Ovary (tissue), 9 donors: ENCODE results near the gene GATAD1. TPM values are rescaled to one million over a fixed set of nuclear protein-coding genes. Genes with fewer than 3 reads are reported as not detected.

Source experiments
- DNase-seq, 5 donors: peaks; one replicate each; pipeline ENCODE4 v3.0.0-alpha.2; 2019 to 2020
- H3K27ac ChIP-seq, 2 donors: fragments of 200-600 bp; one replicate each; pipeline versions ENCODE4 v1.5.1 to v1.8.0; 2019 to 2022
- H3K27me3 ChIP-seq: fragments of 200-600 bp; one replicate; pipeline ENCODE4 v1.8.0; 2022
- H3K36me3 ChIP-seq: fragments of 200-600 bp; sonication (generic); one replicate; pipeline ENCODE4 v1.5.1; 2019
- H3K4me1 ChIP-seq: one replicate; pipeline ENCODE4 v1.8.1; 2013; ENCODE audit warnings: mild to moderate bottlenecking, moderate library complexity; ENCODE audit not compliant: insufficient read depth
- H3K4me3 ChIP-seq: fragments of 200-600 bp; sonication (generic); one replicate; pipeline ENCODE4 v1.5.1; 2017
- H3K9me3 ChIP-seq, 2 donors: fragments of 200-600 bp in 1 of 2; sonication (generic) in 1 of 2; one replicate each; pipeline versions ENCODE4 v1.5.1 to v1.8.1; 2013 to 2019; ENCODE audit warnings: mild to moderate bottlenecking in 1 of 2, moderate library complexity in 1 of 2
- CTCF ChIP-seq, 3 donors: fragments of 450-650 bp in 2 of 3; fragments of 200-600 bp in 1 of 3; IDR thresholded peaks; one replicate each; pipeline versions ENCODE4 v1.5.1 to v1.8.0; 2016 to 2022; ENCODE audit warnings: antibody characterized with exemption in 3 of 3, mild to moderate bottlenecking in 1 of 3
- EP300 ChIP-seq: sonication (generic); formaldehyde crosslinking; IDR thresholded peaks from one replicate; pipeline ENCODE4 v1.6.1; 2017; ENCODE audit warnings: antibody characterized with exemption
- POLR2A ChIP-seq: fragments of 450-650 bp; IDR thresholded peaks from one replicate; pipeline ENCODE4 v1.6.1; 2017; ENCODE audit warnings: antibody characterized with exemption, mild to moderate bottlenecking, moderate library complexity
- WGBS, 3 donors: extraction: QIAGEN DNeasy Blood & Tissue Kit in 1 of 3; methylation state at CpG; one replicate each; pipeline versions ENCODE4 v1.1.5 to v1.1.7; 2013 to 2017; 5-methylcytosine and 5-hydroxymethylcytosine counted together
- intact Hi-C, 4 donors: fragments of 100-400 bp; cut with DNase I; formaldehyde crosslinking; loops; one replicate each; pipeline versions ENCODE4 v1.11.0 to v1.15.1; 2022 to 2023
- polyA plus RNA-seq, 2 donors: library from polyadenylated mRNA; stranded (reverse); fragments of 200-250 nt in 1 of 2; fragments of 350-450 nt in 1 of 2; fragmentation: Illumina TruSeq in 1 of 2; extraction: RNeasy Lipid Tissue Mini Kit (QIAGEN cat#74804) in 1 of 2; gene quantifications; one replicate each; pipeline ENCODE4 v1.2.3, GENCODE V29; 2013 to 2014
- total RNA-seq, 7 donors: library from RNA; depleted of rRNA in 2 of 7; stranded (reverse); fragments of >200 nt in 2 of 7; fragmentation: NEBNext Ultra II Directional in 3 of 7; extraction: Animal tissue kit (Norgen Biotek cat#: 25700) in 3 of 7; gene quantifications; one replicate each; pipeline versions ENCODE4 v1.1.0 to v1.2.4, GENCODE V29; 2016 to 2023
- donor health status: DM: no; HTN: no; CAD: no; lungs with moderate emphysema.
- donor health status: DM: no; HTN: no; CAD: no.
- donor health status: Bipolar disorder and iron deficiency.
- donor health status: DM: yes; HTN: yes; CAD: no.
- donor health status: DM: no; HTN: no; CAD: no.
- donor health status: DM: yes; HTN: yes; CAD: no.

Gene GATAD1
- total and polyA plus RNA-seq, 9 donors = 30.8 to 59.1 (median 39.7) TPM

GRCh38 chr7:92412745-92413144, 34.5 kb upstream of the GATAD1 start:
- TF ChIP-seq CTCF (IDR thresholded peaks at IDR 0.05) (no peak), POLR2A (no peak), EP300 (no peak)
- Histone ChIP-seq H3K27me3 (no peaks in the 10 kb centered on the region), H3K4me3 (no peak overlapping the region), H3K4me1 (peaks cover 1% of the 10 kb centered on the region), H3K36me3 (no peaks in the 10 kb centered on the region), H3K27ac (no peak overlapping the region), H3K9me3 (no peaks in the 10 kb centered on the region)
- intact Hi-C loops = no loop called here
- no peak for DNase-seq
- 82 to 84% (median 83%) methylated on average over 11 of the region's 11 CpGs for WGBS, 3 donors

GRCh38 chr7:92413550-92413949, 33.7 kb upstream of the GATAD1 start:
- intact Hi-C loops = no loop called here
- H3K4me3 ChIP-seq = no peak overlapping the region
- H3K4me1 ChIP-seq = no peaks in the 10 kb centered on the region
- 49 to 64% (median 58%) methylated on average over 5 of the region's 5 CpGs for WGBS, 3 donors
- DNase-seq = no peak
- no peaks in the 10 kb centered on the region for H3K9me3 ChIP-seq
- TF ChIP-seq EP300 (no peak), POLR2A (no peak), CTCF (IDR thresholded peaks at IDR 0.05) (no peak)
- H3K27me3 ChIP-seq = no peaks in the 10 kb centered on the region
- no peak overlapping the region for H3K27ac ChIP-seq
- no peaks in the 10 kb centered on the region for H3K36me3 ChIP-seq

GRCh38 chr7:92415225-92415624, 32.1 kb upstream of the GATAD1 start:
- no peak for DNase-seq
- no peaks in the 10 kb centered on the region for H3K27me3 ChIP-seq
- no peaks in the 10 kb centered on the region for H3K9me3 ChIP-seq
- H3K36me3 ChIP-seq = no peaks in the 10 kb centered on the region
- H3K27ac ChIP-seq = no peak overlapping the region
- H3K4me3 ChIP-seq = no peak overlapping the region
- TF ChIP-seq EP300 (no peak), POLR2A (no peak), CTCF (IDR thresholded peaks at IDR 0.05) (no peak)
- no peaks in the 10 kb centered on the region for H3K4me1 ChIP-seq
- 45 to 66% (median 46%) methylated on average over 5 of the region's 5 CpGs for WGBS, 3 donors
- intact Hi-C loops = no loop called here

- TF ChIP-seq POLR2A (no peak), EP300 (no peak), CTCF (IDR thresholded peaks at IDR 0.05) (no peak)
- DNase-seq = no peak
- peaks cover 2% of the 10 kb centered on the region for H3K4me1 ChIP-seq
- no peaks in the 10 kb centered on the region for H3K36me3 ChIP-seq
- intact Hi-C loops = no loop called here
- no peak overlapping the region for H3K4me3 ChIP-seq
- WGBS, 3 donors = 68 to 75% (median 71%) methylated on average over 5 of the region's 5 CpGs
- H3K9me3 ChIP-seq = no peaks in the 10 kb centered on the region
- no peaks in the 10 kb centered on the region for H3K27me3 ChIP-seq
- no peak overlapping the region for H3K27ac ChIP-seq
Observed at GRCh38 chr7:92417913-92418312, 29.4 kb upstream of the GATAD1 start.
